OCI-LY1 (cell line): ENCODE measurements around the gene SPATA7.

Experiments
- H2AFZ ChIP-seq: fragments of 200-600 bp; sonication (generic), shearing (Covaris generic); 2 replicates; pipeline ENCODE4 v1.6.0; 2014; ENCODE audit warnings: antibody characterized with exemption, mild to moderate bottlenecking, low read length
- H3F3A ChIP-seq: fragments of 200-600 bp; sonication (generic), shearing (Covaris generic); 2 replicates; pipeline ENCODE4 v1.6.0; 2014; ENCODE audit warnings: mild to moderate bottlenecking, antibody characterized with exemption, low read length, moderate library complexity; ENCODE audit not compliant: insufficient read depth
- H3K27ac ChIP-seq: fragments of 200-600 bp; sonication (generic); 2 replicates; pipeline ENCODE4 v1.5.1; 2014; ENCODE audit warnings: low read length, mixed run types, mild to moderate bottlenecking, low read depth; ENCODE audit not compliant: poor library complexity, severe bottlenecking
- H3K27me3 ChIP-seq: fragments of 200-600 bp; sonication (generic); 2 replicates; pipeline ENCODE4 v1.6.0; 2014; ENCODE audit warnings: antibody characterized with exemption, mild to moderate bottlenecking, low read length, moderate library complexity; ENCODE audit not compliant: insufficient read depth
- H3K36me3 ChIP-seq: fragments of 200-600 bp; sonication (generic); 2 replicates; pipeline ENCODE4 v1.6.1; 2014; ENCODE audit warnings: mild to moderate bottlenecking, antibody characterized with exemption, low read length, moderate library complexity, mixed read lengths; ENCODE audit not compliant: insufficient read depth
- H3K4me1 ChIP-seq: fragments of 200-600 bp; sonication (generic); 2 replicates; pipeline ENCODE4 v1.5.1; 2014; ENCODE audit warnings: mild to moderate bottlenecking, low read length, moderate library complexity; ENCODE audit not compliant: insufficient read depth, severe bottlenecking
- H3K4me2 ChIP-seq: fragments of 200-600 bp; sonication (generic), shearing (Covaris generic); 2 replicates; pipeline ENCODE4 v1.6.1; 2014; ENCODE audit warnings: low read length
- H3K4me3 ChIP-seq: fragments of 200-600 bp; sonication (generic); 2 replicates; pipeline ENCODE4 v1.5.1; 2014; ENCODE audit warnings: low read length, low read depth, mild to moderate bottlenecking, mixed read lengths; ENCODE audit not compliant: poor library complexity, severe bottlenecking
- H3K79me2 ChIP-seq: fragments of 200-600 bp; shearing (Covaris generic); 2 replicates; pipeline ENCODE4 v1.6.1; 2016; ENCODE audit warnings: mixed run types, low read length, mixed read lengths; ENCODE audit not compliant: insufficient read depth
- H3K9ac ChIP-seq: fragments of 200-600 bp; sonication (generic), shearing (Covaris generic); 2 replicates; pipeline ENCODE4 v1.6.1; 2014; ENCODE audit warnings: mild to moderate bottlenecking, low read length, mixed read lengths
- H3K9me2 ChIP-seq: fragments of 200-600 bp; sonication (generic), shearing (Covaris generic); 2 replicates; pipeline ENCODE4 v1.6.1; 2014; ENCODE audit warnings: low read depth, mild to moderate bottlenecking, low read length, mixed read lengths
- H3K9me3 ChIP-seq: fragments of 200-600 bp; shearing (Covaris generic); 2 replicates; pipeline ENCODE4 v1.6.1; 2014; ENCODE audit warnings: low read length, mixed read lengths
- H4K20me1 ChIP-seq: fragments of 200-600 bp; sonication (generic), shearing (Covaris generic); 2 replicates; pipeline ENCODE4 v1.6.0; 2016; ENCODE audit warnings: mild to moderate bottlenecking, low read length; ENCODE audit not compliant: insufficient read depth
- EZH2 ChIP-seq: fragments of 200-600 bp; sonication (generic), shearing (Covaris generic); IDR thresholded peaks from 2 replicates; pipeline ENCODE4 v1.8.0; 2017; ENCODE audit warnings: borderline replicate concordance, mixed run types, mild to moderate bottlenecking, antibody characterized with exemption, low read length, moderate library complexity, mixed read lengths
- TF ChIP-seq, protein P1 (sequence below): fragments of 200-600 bp; sonication (generic), shearing (Covaris generic); IDR thresholded peaks from 2 replicates; pipeline ENCODE4 v1.5.1; 2017; ENCODE audit warnings: mild to moderate bottlenecking, antibody characterized with exemption, low read length, moderate library complexity, mixed read lengths

Gene SPATA7

DNA sequence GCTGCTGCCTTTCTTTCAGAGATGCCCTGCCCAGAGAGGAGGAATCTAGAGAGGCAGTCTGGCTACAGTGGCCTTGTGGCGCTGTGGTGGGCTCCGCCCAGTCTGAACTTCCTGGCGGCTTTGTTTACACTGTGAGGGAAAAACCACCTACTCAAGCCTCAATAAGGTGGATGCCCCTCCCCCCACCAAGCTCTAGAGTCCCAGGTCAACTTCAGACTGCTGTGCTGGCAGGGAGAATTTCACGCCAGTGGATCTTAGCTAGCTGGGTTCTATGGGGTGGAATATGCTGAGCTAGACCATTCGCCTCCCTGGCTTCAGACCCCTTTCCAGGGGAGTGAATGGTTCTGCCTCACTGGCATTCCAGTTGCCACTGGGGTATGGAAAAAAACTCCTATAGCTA lies 25.6 kb downstream of the SPATA7 start:
- Histone ChIP-seq H3K4me1 (no peaks in the 10 kb centered on the region), H4K20me1 (no peaks in the 10 kb centered on the region), H3K9me3 (no peaks in the 10 kb centered on the region), H3K79me2 (no peaks in the 10 kb centered on the region), H2AFZ (no peak overlapping the region), H3K36me3 (no peaks in the 10 kb centered on the region), H3K4me3 (no peak overlapping the region), H3F3A (no peaks in the 10 kb centered on the region), H3K9me2 (no peaks in the 10 kb centered on the region), H3K9ac (no peak overlapping the region), H3K27me3 (no peaks in the 10 kb centered on the region), H3K27ac (no peak overlapping the region), H3K4me2 (no peak overlapping the region)
- TF ChIP-seq, protein P1, sequence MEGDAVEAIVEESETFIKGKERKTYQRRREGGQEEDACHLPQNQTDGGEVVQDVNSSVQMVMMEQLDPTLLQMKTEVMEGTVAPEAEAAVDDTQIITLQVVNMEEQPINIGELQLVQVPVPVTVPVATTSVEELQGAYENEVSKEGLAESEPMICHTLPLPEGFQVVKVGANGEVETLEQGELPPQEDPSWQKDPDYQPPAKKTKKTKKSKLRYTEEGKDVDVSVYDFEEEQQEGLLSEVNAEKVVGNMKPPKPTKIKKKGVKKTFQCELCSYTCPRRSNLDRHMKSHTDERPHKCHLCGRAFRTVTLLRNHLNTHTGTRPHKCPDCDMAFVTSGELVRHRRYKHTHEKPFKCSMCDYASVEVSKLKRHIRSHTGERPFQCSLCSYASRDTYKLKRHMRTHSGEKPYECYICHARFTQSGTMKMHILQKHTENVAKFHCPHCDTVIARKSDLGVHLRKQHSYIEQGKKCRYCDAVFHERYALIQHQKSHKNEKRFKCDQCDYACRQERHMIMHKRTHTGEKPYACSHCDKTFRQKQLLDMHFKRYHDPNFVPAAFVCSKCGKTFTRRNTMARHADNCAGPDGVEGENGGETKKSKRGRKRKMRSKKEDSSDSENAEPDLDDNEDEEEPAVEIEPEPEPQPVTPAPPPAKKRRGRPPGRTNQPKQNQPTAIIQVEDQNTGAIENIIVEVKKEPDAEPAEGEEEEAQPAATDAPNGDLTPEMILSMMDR = no peak
- TF ChIP-seq EZH2 = no peak

DNA sequence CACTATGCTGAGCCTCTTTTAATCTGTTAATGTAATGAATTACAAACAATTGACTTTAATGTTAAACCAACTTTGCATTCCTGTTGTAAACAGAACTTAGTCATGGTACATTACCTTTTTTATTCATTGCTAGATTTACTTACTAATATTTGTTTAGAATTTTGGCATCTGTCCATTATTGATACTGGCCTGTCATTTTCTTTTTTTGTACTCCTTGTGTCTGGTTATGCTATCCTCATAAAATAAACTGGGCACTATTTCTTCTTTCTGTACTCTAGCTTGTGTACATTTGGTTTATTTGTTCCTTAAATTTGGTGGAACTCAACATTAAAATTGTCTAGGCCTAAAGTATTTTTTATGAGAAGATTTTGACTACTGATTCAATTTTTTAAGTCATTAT lies 32.1 kb downstream of the SPATA7 start:
- Histone ChIP-seq H3K79me2 (no peaks in the 10 kb centered on the region), H3F3A (no peaks in the 10 kb centered on the region), H3K9me3 (no peaks in the 10 kb centered on the region; the same call in 1 of the 2 replicates), H3K36me3 (no peaks in the 10 kb centered on the region), H3K9ac (no peak overlapping the region), H3K4me1 (no peaks in the 10 kb centered on the region), H3K4me2 (no peak overlapping the region), H4K20me1 (no peaks in the 10 kb centered on the region), H3K27me3 (no peaks in the 10 kb centered on the region), H3K27ac (no peak overlapping the region), H3K4me3 (no peak overlapping the region), H3K9me2 (no peaks in the 10 kb centered on the region), H2AFZ (no peak overlapping the region)
- TF ChIP-seq, protein P1 = no peak
- TF ChIP-seq EZH2 = no peak

DNA sequence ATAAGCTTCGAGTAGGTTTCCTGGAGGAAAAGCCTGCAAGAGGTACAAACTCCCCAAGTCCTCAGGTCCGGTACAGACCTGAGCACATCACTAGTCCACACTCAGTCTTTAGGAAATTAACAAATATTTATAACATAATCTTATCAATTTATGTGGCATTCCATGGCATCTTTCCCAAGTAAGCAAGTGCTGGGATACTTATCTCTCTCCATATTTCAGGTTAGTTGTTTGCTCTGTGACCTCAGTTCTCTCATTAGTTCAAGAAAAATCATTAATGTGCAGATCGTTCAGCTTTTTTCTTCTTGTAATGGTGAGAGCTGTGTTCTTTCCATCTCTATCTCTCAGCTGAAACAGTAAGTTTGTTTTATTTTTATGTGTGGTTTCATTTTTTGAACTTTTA lies 34.7 kb downstream of the SPATA7 start:
- Histone ChIP-seq H3F3A (no peaks in the 10 kb centered on the region), H3K9me2 (no peaks in the 10 kb centered on the region), H3K4me2 (no peak overlapping the region), H2AFZ (no peak overlapping the region), H3K9me3 (no peaks in the 10 kb centered on the region; the same call in 1 of the 2 replicates), H3K27ac (no peak overlapping the region), H3K4me1 (no peaks in the 10 kb centered on the region), H3K9ac (no peak overlapping the region), H3K27me3 (no peaks in the 10 kb centered on the region), H4K20me1 (no peaks in the 10 kb centered on the region), H3K4me3 (no peak overlapping the region), H3K36me3 (no peaks in the 10 kb centered on the region), H3K79me2 (no peaks in the 10 kb centered on the region)
- TF ChIP-seq EZH2 = no peak
- TF ChIP-seq, protein P1 = no peak
